Measurements from ENCODE around the gene TCF4. TPM values are rescaled to one million over a fixed set of nuclear protein-coding genes. Genes with fewer than 3 reads are reported as not detected.

TCF4 gene
- total and polyA plus RNA-seq, 8 donors: 99.1 to 165 (median 138) TPM

DNA sequence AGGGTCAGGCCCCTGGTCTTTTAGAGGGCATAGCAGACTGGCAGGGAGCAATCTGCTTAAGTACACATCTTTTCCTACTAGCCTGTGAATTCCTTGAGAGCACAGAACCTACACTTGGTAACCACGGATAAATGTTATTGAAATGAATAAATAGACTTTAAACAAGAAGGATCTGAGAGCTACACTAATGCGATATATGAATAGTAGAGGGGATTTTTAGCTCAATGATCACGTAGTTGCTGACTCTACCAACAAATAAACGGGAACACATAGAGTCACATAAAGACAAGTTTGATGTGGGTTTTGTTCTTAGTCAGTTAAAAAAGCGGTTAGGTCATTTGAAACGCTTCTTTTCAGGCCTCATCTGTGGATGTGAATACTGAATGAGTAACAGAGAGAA is 338.4 kb downstream of the TCF4 start:
- no peak overlapping the region for H3K27ac ChIP-seq
- intact Hi-C loops (cut with DNase I): no loop called here

DNA sequence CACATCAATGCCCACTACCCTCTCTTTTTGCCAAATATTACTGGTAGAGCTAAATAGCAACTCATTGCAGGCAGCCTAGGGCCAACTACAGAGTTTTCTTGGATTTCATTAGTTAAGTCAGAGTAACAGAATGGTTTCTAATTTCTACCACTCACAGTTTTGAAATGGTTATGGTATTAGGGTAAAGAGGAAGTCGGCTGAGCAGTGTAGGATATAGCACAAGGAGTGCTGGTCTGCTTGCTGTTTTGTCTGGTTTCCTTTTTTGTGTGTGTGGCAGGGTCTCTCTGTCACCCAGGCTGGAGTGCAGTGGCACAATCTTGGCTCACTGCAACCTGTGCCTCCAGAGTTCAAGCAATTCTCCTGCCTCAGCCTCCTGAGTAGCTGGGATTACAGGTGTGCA is 339.5 kb downstream of the TCF4 start:
- Histone ChIP-seq H3K4me3 (no peak overlapping the region), H3K4me1 (peaks cover 4 to 24% of the 10 kb centered on the region in 2 donors), H3K27ac (no peak overlapping the region), H3K36me3 (no peaks in the 10 kb centered on the region), H3K9me3 (no peaks in the 10 kb centered on the region), H3K27me3 (no peaks in the 10 kb centered on the region)
- intact Hi-C loops (cut with DNase I): no loop called here
- ATAC-seq (no peak), DNase-seq (no peak)
- TF ChIP-seq, protein P1, sequence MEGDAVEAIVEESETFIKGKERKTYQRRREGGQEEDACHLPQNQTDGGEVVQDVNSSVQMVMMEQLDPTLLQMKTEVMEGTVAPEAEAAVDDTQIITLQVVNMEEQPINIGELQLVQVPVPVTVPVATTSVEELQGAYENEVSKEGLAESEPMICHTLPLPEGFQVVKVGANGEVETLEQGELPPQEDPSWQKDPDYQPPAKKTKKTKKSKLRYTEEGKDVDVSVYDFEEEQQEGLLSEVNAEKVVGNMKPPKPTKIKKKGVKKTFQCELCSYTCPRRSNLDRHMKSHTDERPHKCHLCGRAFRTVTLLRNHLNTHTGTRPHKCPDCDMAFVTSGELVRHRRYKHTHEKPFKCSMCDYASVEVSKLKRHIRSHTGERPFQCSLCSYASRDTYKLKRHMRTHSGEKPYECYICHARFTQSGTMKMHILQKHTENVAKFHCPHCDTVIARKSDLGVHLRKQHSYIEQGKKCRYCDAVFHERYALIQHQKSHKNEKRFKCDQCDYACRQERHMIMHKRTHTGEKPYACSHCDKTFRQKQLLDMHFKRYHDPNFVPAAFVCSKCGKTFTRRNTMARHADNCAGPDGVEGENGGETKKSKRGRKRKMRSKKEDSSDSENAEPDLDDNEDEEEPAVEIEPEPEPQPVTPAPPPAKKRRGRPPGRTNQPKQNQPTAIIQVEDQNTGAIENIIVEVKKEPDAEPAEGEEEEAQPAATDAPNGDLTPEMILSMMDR (IDR thresholded peaks at IDR 0.05): no peak

More for the DNA sequence above, 338.4 kb downstream of the TCF4 start:
- peaks cover 0 to 8% of the 10 kb centered on the region in 2 donors for H3K36me3 ChIP-seq
- DNase-seq: no peak
- H3K27me3 ChIP-seq: no peaks in the 10 kb centered on the region
- ATAC-seq: no peak
- H3K4me1 ChIP-seq: peaks cover 4 to 24% of the 10 kb centered on the region in 2 donors
- TF ChIP-seq, protein P1 (IDR thresholded peaks at IDR 0.05): no peak
- no peak overlapping the region for H3K4me3 ChIP-seq
- no peaks in the 10 kb centered on the region for H3K9me3 ChIP-seq

DNA sequence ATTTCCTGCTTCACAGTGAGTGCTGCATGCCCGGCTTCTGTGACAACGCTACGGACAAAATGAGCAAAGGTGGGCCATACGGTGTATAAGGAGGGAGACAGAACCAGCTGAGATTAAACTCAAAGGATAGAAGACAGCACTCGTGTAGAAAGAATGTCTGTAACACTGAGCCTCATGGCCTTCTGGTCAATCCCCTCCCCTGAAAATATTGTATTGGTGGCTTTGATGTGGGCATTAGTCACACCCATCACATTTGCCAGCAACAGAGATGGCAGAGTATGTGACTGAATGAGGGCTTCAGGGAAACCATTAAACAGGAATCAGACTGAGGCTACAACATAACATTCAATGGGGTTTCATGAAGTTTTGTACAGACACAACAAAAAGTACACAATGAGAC is 341.0 kb downstream of the TCF4 start:
- Histone ChIP-seq H3K9me3 (no peaks in the 10 kb centered on the region), H3K27me3 (no peaks in the 10 kb centered on the region), H3K4me3 (no peak overlapping the region), H3K4me1 (peaks cover 0 to 13% of the 10 kb centered on the region in 2 donors), H3K27ac (no peak overlapping the region), H3K36me3 (no peaks in the 10 kb centered on the region)
- ATAC-seq: no peak
- no peak for DNase-seq
- TF ChIP-seq, protein P1 (IDR thresholded peaks at IDR 0.05): no peak
- intact Hi-C loops (cut with DNase I): no loop called here

DNA sequence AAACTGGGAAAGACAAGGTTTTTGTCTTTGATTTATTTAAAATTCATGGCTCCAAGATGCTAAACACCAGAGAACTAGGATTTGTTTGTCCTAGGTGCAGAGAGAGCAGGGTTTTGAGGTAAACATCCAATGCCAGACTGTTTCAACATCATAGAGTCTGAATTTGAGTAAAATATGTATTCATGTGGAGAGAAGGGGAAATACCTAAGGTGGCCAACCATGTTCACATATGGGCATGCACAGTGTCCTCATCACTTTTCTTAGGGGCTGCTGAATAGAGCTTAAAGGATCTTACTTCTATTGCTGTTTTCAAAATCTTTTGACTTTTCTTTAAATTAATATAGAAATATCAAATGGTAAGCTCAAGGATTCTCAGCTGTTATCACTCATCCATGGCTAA is 341.7 kb downstream of the TCF4 start:
- Histone ChIP-seq H3K9me3 (no peaks in the 10 kb centered on the region), H3K4me1 (peaks cover 0 to 6% of the 10 kb centered on the region in 2 donors), H3K36me3 (no peaks in the 10 kb centered on the region), H3K4me3 (no peak overlapping the region), H3K27me3 (no peaks in the 10 kb centered on the region), H3K27ac (no peak overlapping the region)
- DNase-seq (no peak), ATAC-seq (no peak)
- intact Hi-C loops (cut with DNase I): no loop called here
- TF ChIP-seq, protein P1 (IDR thresholded peaks at IDR 0.05): no peak

DNA sequence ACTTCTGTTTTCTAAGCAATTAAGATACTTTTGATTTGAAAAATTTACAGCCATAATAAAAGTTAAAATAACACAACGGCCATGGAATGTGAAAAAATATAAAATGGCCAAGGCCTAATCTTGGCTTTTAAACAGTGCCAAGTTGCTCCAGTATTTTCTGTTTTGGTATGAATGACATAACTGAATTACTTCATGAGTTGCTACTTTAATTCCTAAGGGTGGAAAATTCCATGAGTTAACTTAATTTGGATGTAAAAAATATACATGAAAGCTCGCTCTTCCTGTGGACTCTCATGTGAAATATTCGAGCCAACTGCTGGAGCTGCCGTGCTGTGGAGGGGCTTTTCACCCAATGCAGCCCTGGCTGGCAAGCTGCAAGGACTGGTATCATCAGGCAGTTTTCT is 342.8 kb downstream of the TCF4 start:
- peaks cover 0 to 6% of the 10 kb centered on the region in 2 donors for H3K4me1 ChIP-seq
- H3K36me3 ChIP-seq: no peaks in the 10 kb centered on the region
- intact Hi-C loops (cut with DNase I): no loop called here
- DNase-seq: no peak
- TF ChIP-seq, protein P1 (IDR thresholded peaks at IDR 0.05): no peak
- no peaks in the 10 kb centered on the region for H3K27me3 ChIP-seq
- no peak overlapping the region for H3K27ac ChIP-seq
- ATAC-seq: no peak
- no peak overlapping the region for H3K4me3 ChIP-seq
- no peaks in the 10 kb centered on the region for H3K9me3 ChIP-seq

All from left lung (tissue), 10 donors.